GM12891 (cell line): ENCODE data around the gene GAST.

Experiments
- POLR2A ChIP-seq: IDR thresholded peaks from 2 replicates; pipeline ENCODE4 v1.6.1; 2011; ENCODE audit warnings: low read depth, low read length, control low read depth
- POLR2AphosphoS5 ChIP-seq: IDR thresholded peaks from 2 replicates; pipeline ENCODE4 v1.6.1; 2011; ENCODE audit warnings: low read depth, low read length, control low read depth
- TAF1 ChIP-seq: IDR thresholded peaks from 2 replicates; pipeline ENCODE4 v1.6.1; 2011; ENCODE audit warnings: low read depth, low read length, control low read depth

GRCh38 chr17:41748275-41748674 lies 36.1 kb downstream of the GAST start:
- TF ChIP-seq TAF1 (no peak), POLR2A (no peak), POLR2AphosphoS5 (no peak)
